Effector CD8-positive, alpha-beta T cell (primary cell): ENCODE measurements around the gene COG5.

Experiments used
- DNase-seq: peaks from one replicate; lab custom pipeline; 2025; lab: John Stamatoyannopoulos, UW

The COG5 gene

DNA sequence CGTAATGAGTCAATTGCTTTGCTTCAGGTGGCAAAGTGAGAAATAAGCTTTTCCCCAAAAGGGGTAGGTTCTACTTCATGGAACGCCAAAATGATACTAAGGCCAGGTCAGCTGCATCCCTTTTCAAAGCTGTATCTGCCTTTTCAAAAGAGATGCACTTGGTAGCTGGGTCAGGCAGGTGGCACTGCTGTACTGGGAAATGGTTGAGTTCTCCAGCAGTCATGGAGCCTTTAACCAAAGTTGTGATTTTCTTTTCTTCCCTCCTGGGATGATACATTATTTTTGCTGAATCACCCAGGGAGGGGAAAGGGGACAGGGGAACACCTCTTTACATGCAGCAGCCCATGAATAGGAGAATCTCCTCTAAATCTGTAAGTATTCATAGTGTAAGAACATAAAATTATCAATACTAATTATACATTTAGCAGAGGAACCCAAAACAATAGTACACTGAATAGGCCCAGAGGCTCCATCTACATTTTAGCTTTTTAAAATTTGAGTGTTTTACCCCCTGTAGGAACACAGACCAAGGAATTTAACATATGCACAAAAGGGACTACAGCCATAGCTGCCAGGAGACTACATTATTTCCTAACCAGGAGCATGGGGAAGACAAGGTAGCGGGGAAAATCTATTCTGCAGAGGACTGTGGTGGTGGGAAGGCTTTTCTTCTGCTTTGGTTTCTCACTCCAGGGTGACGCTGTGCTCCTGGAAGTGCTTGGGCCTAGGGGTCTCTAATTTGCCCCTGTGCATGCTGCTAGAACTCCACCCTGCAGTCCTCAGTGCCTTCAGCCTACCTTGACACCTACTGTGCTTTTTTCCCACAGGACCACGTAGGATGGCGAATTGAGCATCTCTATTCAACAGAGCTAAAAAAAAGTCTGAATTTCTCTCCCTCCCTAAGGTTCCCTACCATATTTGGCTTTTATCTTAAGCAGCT, 100.3 kb downstream of the COG5 start:
- DNase-seq, result peak; percentile 2

- no peak for DNase-seq
Observed at GRCh38 chr7:107461938-107462533, 101.7 kb downstream of the COG5 start.

- DNase-seq, result no peak
Observed at GRCh38 chr7:107453388-107453787, 110.3 kb downstream of the COG5 start.

GRCh38 chr7:107450970-107451369, 112.8 kb downstream of the COG5 start:
- no peak for DNase-seq

- no peak for DNase-seq
Observed at GRCh38 chr7:107446988-107447387, 116.7 kb downstream of the COG5 start.

DNA sequence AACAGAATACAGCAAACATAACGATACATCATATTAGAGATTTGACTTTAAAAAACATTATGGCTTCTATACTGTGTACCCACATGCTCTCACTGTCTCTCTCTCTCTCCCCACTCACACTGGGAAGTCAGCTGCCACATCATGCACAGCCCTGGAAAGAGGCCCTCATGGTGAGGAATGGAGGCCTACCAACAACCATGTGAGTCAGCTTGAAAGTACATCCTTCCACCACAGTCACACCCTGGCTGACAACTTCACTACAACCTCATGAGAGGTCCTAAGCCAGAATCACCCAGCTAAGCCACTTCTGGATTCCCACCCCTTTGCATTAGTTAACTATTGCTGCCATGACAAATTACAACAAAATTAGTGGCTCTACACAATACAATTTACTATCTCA, 117.2 kb downstream of the COG5 start:
- no peak for DNase-seq

- no peak for DNase-seq
Observed at GRCh38 chr7:107442678-107443077, 121.0 kb downstream of the COG5 start.

GRCh38 chr7:107441581-107442422, 121.9 kb downstream of the COG5 start:
- DNase-seq, result no peak

GRCh38 chr7:107439025-107439424, 124.7 kb downstream of the COG5 start:
- DNase-seq, result no peak

GRCh38 chr7:107435749-107436148, 128.0 kb downstream of the COG5 start:
- DNase-seq, result no peak

DNA sequence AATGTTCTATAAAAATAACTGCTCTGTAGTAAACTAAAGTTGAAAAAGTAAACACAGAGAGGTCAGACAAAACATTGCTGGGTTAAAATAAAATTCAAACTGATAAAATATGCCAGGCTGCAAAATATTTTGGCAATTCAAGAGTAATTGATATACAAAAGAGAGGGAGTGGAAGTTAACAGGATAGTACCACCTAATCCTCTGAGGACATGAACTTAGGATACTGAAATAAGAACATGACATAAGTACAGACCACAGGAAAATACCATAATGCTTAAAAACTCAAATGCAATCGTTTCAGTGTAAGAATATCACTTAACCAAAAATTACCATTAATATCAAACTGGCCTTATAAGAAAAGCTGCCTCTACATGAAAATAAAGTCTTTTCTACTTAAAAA, 131.5 kb downstream of the COG5 start:
- DNase-seq, result no peak

GRCh38 chr7:107430057-107430456, 133.7 kb downstream of the COG5 start:
- no peak for DNase-seq

DNA sequence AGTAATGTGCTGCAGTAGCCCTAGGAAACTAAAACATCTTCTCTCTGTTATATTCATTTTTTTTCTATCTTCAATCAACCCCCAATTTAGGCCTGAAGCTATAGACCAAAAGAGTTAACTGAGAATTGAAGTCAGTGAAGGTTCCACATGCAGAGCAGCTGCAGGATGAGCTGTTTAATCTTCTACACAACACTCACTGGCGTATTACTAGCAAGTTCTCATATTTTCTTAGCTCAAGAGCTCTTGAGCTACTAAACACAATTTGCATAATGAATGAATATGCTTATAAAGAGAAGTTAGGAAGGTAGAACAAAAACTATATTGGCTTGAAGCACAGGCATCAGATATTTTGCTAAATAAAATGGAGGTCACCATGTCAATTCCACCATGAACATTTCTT, 135.1 kb downstream of the COG5 start:
- DNase-seq, result no peak

DNA sequence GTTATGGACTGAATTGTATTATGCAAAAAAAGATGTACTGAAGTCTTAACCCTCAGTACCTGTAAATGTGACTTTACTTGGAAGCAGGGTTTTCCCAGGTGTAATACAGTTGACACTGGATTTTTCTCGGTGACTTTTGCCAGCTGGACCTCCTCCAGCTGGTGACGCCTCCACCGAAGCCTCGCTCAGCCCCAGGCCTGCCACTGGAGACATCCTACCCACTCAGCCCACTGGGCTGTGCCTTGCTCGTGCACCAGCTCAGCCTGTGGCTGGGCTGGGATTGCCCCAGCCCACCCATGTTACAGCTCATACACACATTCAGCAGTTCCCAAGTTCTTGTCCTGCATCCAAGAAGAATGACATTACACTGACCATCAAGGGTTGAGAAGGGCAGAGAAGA, 136.3 kb downstream of the COG5 start:
- no peak for DNase-seq

- no peak for DNase-seq
Observed at GRCh38 chr7:107414198-107414597, 149.5 kb downstream of the COG5 start.

DNA sequence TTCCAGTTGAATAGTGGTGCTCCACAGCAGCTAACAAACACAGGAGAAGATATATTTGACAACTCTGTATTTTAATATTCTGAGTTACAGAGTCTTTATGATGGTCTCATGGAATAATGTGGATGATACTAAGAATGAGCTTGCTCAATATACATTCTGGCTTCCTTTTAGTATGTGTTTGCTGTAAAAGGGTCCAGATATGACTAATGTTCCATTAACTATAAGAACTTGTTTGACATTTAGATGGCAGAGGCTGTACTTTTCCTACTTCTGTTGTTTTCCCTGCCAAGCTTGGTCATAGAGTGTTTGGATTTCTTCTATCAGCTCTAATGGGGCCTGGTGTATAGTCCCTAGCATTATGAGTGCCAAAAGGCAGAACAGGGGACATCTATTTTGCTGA, 155.4 kb downstream of the COG5 start:
- no peak for DNase-seq

DNA sequence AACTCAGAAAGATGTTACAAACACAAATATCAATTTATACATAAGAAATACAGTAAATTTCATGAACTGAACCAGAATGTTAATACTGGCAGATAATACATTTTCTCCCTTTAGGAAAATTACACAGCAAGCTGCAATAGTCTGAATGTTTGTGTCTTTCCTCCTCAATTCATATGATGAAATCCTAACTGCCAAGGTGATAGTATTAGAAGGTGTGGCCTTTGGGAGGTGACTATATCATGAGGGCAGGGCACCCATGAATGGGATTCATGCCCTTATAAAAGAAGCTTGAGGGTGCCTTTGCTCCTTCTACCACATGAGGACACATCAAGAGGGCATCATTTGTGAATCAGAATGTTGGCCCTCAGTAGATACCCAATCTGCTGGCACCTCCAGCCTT, 158.2 kb downstream of the COG5 start:
- no peak for DNase-seq

DNA sequence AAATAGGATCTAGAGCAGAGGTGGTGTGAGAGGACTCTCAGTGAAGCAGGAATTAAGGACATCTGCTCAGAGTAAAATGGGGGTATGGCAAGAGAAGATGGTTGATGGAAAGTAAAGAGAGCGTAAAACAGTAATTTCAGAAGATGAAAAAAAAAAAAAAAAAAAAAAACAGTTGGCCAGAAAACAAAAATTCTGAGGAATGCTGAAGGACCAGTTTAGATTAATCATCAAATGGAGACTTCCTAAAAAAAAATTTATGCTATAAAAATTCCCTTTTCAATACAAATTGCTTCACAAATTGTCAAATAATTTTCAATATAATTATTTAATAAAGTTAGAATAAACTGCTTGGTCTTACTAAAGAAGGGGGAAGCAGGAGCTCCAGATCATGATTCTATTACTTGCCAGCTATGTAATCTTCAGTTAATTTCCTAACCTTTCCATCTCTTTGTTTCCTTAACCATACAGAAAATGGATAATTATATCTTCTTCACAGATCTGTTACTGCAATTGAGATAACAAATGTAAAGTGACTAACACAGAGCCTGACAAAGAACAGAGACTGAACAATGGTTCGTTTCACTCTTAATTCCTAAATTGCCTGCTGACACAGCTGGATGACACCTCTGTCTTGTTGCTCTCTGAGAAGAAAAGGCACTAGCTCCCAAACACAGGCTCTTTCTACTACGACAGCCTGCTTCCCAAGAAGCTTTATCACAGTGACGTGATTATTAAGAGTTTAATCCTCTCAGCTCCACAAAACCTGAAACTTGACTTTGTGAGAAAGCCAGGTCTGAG, 158.8 kb downstream of the COG5 start:
- no peak for DNase-seq

GRCh38 chr7:107398161-107398560, 165.6 kb downstream of the COG5 start:
- no peak for DNase-seq

DNA sequence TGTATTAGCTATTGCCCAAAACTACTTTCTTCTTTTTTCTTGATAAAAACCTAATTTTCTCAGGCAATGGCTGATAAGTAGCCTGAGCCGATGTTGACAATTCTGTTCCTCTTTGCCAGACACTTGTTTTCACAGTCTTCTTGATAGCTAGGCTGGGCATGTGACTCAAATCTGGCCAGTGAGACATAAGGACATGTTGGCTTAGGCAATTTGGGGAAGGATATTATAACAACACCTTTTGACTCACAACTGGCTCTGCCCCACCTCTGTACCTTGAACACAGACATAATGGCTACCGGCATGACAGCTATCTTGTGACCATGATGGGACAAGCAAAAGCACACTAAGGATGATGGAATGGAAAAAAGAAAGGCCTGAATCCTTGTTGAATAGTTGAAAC, 166.7 kb downstream of the COG5 start:
- no peak for DNase-seq

GRCh38 chr7:107396081-107396480, 167.6 kb downstream of the COG5 start:
- DNase-seq, result no peak

DNA sequence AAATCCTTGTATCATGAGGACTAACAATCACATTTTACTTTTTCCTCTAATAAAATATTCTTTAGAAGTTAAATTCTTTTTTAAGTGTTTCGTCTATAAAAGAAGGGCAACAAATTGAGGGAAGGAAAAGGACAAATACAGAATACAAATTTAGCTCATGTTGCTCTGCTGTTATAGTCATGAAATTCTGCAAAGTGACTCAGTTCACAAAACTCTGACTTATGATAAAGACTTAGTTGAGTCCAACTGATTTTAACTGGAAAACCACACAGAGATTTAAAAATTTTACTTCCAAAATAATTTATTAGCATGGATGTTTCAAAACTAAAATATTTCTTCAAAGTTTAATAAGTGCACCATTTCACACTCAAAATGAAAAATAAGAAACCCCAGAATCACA, 168.9 kb downstream of the COG5 start:
- DNase-seq, result no peak
